Measurements from ENCODE around the gene IQCN.
A peak's percentile ranks its signal among the peaks of the same experiment; 100 is the strongest.

DNA sequence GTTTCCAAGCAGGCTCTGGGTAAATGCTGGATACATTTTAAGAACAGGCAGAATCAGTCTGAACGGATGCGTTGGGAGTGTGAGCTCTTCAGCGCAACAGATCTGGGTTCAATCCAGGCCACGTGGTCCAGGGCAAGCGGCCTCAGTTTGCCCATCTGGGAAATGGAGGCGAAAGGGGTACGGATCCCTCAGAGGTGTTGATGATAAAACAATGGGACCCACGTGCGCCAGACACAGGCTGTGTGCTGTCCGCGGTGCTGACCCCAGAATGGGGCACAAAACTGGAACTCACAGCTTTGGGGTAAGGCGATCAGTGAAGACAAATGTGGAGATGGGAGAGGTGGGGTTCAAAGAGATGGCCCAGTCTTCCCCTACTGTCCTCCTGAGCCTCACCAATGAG lies 34.9 kb downstream of the IQCN start:
- TF ChIP-seq, protein P1, sequence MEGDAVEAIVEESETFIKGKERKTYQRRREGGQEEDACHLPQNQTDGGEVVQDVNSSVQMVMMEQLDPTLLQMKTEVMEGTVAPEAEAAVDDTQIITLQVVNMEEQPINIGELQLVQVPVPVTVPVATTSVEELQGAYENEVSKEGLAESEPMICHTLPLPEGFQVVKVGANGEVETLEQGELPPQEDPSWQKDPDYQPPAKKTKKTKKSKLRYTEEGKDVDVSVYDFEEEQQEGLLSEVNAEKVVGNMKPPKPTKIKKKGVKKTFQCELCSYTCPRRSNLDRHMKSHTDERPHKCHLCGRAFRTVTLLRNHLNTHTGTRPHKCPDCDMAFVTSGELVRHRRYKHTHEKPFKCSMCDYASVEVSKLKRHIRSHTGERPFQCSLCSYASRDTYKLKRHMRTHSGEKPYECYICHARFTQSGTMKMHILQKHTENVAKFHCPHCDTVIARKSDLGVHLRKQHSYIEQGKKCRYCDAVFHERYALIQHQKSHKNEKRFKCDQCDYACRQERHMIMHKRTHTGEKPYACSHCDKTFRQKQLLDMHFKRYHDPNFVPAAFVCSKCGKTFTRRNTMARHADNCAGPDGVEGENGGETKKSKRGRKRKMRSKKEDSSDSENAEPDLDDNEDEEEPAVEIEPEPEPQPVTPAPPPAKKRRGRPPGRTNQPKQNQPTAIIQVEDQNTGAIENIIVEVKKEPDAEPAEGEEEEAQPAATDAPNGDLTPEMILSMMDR (conservative IDR thresholded peaks at IDR 0.05; ENCODE audit: low read depth, low read length) = no peak
- no peak for TF ChIP-seq POLR2A (IDR thresholded peaks at IDR 0.05; ENCODE audit: low read depth, low read length)
- TF ChIP-seq RAD21 (IDR thresholded peaks at IDR 0.05; ENCODE audit: low read length) = no peak
- TF ChIP-seq MAZ (IDR thresholded peaks at IDR 0.05; ENCODE audit: borderline replicate concordance, low read depth, low read length) = no peak
- no peak for TF ChIP-seq RCOR1 (IDR thresholded peaks at IDR 0.05; ENCODE audit: insufficient replicate concordance, low read length)
- TF ChIP-seq BHLHE40 (IDR thresholded peaks at IDR 0.05; ENCODE audit: low read depth, low read length) = peak; percentile 88
- no peak for TF ChIP-seq CEBPB (IDR thresholded peaks at IDR 0.05; ENCODE audit: low read depth, low read length)
- TF ChIP-seq, protein P2, sequence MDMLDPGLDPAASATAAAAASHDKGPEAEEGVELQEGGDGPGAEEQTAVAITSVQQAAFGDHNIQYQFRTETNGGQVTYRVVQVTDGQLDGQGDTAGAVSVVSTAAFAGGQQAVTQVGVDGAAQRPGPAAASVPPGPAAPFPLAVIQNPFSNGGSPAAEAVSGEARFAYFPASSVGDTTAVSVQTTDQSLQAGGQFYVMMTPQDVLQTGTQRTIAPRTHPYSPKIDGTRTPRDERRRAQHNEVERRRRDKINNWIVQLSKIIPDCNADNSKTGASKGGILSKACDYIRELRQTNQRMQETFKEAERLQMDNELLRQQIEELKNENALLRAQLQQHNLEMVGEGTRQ (IDR thresholded peaks at IDR 0.05; ENCODE audit: low read depth, low read length) = peak; percentile 52; the same call in 1 of the 2 replicates
- no peak for TF ChIP-seq CHD1 (IDR thresholded peaks at IDR 0.05; ENCODE audit: low read depth, low read length)
- peak; percentile 92 for TF ChIP-seq MXI1 (IDR thresholded peaks at IDR 0.05; ENCODE audit: borderline replicate concordance, low read depth, low read length)
- TF ChIP-seq MAFK (IDR thresholded peaks at IDR 0.05; ENCODE audit: low read depth, low read length) = no peak
- TF ChIP-seq SMC3 (IDR thresholded peaks at IDR 0.05; ENCODE audit: low read depth, low read length) = no peak
- TF ChIP-seq, protein P3, sequence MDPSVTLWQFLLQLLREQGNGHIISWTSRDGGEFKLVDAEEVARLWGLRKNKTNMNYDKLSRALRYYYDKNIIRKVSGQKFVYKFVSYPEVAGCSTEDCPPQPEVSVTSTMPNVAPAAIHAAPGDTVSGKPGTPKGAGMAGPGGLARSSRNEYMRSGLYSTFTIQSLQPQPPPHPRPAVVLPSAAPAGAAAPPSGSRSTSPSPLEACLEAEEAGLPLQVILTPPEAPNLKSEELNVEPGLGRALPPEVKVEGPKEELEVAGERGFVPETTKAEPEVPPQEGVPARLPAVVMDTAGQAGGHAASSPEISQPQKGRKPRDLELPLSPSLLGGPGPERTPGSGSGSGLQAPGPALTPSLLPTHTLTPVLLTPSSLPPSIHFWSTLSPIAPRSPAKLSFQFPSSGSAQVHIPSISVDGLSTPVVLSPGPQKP (IDR thresholded peaks at IDR 0.05; ENCODE audit: borderline replicate concordance, low read depth, low read length) = no peak

Measured in IMR-90 (cell line).